HepG2 (cell line): ENCODE results near the gene ACAD11.

Experiments
- MAFG ChIP-seq: sonication (generic); formaldehyde crosslinking; IDR thresholded peaks from 2 replicates; pipeline ENCODE4 v1.5.1; 2020; ENCODE audit warnings: mild to moderate bottlenecking, missing genetic modification reagents
- RBFOX2 ChIP-seq: fragments of 200-400 bp; formaldehyde crosslinking; IDR thresholded peaks from 2 replicates; pipeline ENCODE4 v1.6.1; 2017; ENCODE audit warnings: low read depth, mild to moderate bottlenecking, low read length
- RFXANK ChIP-seq: IDR thresholded peaks from 2 replicates; pipeline ENCODE4 v1.6.1; 2016
- SIN3A ChIP-seq: IDR thresholded peaks from 2 replicates; pipeline ENCODE4 v1.6.1; 2011; ENCODE audit warnings: low read depth, mild to moderate bottlenecking, control low read depth, low read length, borderline replicate concordance
- ZNF24 ChIP-seq: fragments of 450-650 bp; IDR thresholded peaks from 2 replicates; pipeline ENCODE4 v1.6.1; 2017; ENCODE audit warnings: antibody characterized with exemption, mild to moderate bottlenecking
- TF ChIP-seq, protein P1 (sequence below), 2 experiments: sonication (generic) in 1 of 2; formaldehyde crosslinking in 1 of 2; IDR thresholded peaks; 2 replicates each; pipeline versions ENCODE4 v1.5.1 to v1.6.1; 2011 to 2020; ENCODE audit warnings: borderline replicate concordance in 1 of 2, low read depth in 1 of 2, low read length in 1 of 2, mild to moderate bottlenecking in 1 of 2, missing genetic modification reagents in 1 of 2, moderate library complexity in 1 of 2
- TF ChIP-seq, protein P2 (sequence below): sonication (generic); formaldehyde crosslinking; IDR thresholded peaks from 2 replicates; pipeline ENCODE4 v1.4.0; 2020; ENCODE audit warnings: mild to moderate bottlenecking, missing genetic modification reagents

DNA sequence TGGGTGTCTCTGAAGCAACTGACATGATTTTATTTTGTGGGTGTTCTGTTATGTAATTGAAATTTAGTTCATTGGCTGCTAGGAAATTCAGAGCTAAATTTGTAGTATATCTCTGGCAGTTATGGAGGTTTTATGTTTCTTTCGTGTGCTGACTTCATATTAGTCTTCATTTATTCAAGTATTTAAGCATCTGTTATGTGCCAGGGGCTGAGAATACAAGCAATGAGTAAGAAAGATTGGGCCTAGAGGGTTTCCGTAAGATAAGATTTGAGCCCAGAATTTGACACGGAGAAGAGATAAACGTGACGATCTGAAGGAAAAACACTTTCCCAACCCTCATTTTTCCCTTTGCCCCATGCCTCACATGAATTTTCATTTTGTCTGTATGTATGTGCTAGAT is 137.7 kb downstream of the ACAD11 start:
- TF ChIP-seq, protein P1, sequence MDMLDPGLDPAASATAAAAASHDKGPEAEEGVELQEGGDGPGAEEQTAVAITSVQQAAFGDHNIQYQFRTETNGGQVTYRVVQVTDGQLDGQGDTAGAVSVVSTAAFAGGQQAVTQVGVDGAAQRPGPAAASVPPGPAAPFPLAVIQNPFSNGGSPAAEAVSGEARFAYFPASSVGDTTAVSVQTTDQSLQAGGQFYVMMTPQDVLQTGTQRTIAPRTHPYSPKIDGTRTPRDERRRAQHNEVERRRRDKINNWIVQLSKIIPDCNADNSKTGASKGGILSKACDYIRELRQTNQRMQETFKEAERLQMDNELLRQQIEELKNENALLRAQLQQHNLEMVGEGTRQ (IDR thresholded peaks at IDR 0.05; ENCODE audit: low read depth, low read length) = no peak
- TF ChIP-seq, protein P1 (CRISPR knock-in tag; IDR thresholded peaks at IDR 0.05; ENCODE audit: borderline replicate concordance) = no peak
- no peak for TF ChIP-seq MAFG (CRISPR knock-in tag)
- no peak for TF ChIP-seq RFXANK (CRISPR knock-in tag)
- TF ChIP-seq ZNF24 = no peak
- TF ChIP-seq RBFOX2 = no peak
- TF ChIP-seq, protein P2, sequence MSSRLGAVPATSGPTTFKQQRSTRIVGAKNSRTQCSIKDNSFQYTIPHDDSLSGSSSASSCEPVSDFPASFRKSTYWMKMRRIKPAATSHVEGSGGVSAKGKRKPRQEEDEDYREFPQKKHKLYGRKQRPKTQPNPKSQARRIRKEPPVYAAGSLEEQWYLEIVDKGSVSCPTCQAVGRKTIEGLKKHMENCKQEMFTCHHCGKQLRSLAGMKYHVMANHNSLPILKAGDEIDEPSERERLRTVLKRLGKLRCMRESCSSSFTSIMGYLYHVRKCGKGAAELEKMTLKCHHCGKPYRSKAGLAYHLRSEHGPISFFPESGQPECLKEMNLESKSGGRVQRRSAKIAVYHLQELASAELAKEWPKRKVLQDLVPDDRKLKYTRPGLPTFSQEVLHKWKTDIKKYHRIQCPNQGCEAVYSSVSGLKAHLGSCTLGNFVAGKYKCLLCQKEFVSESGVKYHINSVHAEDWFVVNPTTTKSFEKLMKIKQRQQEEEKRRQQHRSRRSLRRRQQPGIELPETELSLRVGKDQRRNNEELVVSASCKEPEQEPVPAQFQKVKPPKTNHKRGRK (CRISPR knock-in tag) = no peak
- TF ChIP-seq SIN3A = no peak
